Tibial artery (tissue), 4 donors: Measurements from ENCODE around the gene SNX24.

Experiments used
- DNase-seq, 2 donors: peaks; one replicate each; pipeline ENCODE4 v3.0.0-alpha.2; 2019
- H3K27ac ChIP-seq, 2 donors: fragments of 200-600 bp; sonication (generic) in 1 of 2; 1 replicate in 1 of 2; 2 replicates in 1 of 2; pipeline ENCODE4 v1.5.1; 2018 to 2019; ENCODE audit warnings: mild to moderate bottlenecking in 1 of 2
- H3K27me3 ChIP-seq, 2 donors: fragments of 200-600 bp; sonication (generic) in 1 of 2; one replicate each; pipeline versions ENCODE4 v1.5.1 to v1.6.0; 2016 to 2019
- H3K36me3 ChIP-seq, 3 donors: fragments of 200-600 bp; sonication (generic) in 2 of 3; one replicate each; pipeline ENCODE4 v1.5.1; 2016 to 2019; ENCODE audit warnings: mild to moderate bottlenecking in 2 of 3
- H3K4me1 ChIP-seq, 4 donors: fragments of 200-600 bp; sonication (generic) in 2 of 4; 1 replicate in 3 of 4; 2 replicates in 1 of 4; pipeline ENCODE4 v1.5.1; 2016 to 2019
- H3K4me3 ChIP-seq, 2 donors: fragments of 200-600 bp; sonication (generic) in 1 of 2; 1 replicate in 1 of 2; 2 replicates in 1 of 2; pipeline ENCODE4 v1.5.1; 2018 to 2019; ENCODE audit warnings: mild to moderate bottlenecking in 2 of 2
- H3K9me3 ChIP-seq, 3 donors: fragments of 200-600 bp; sonication (generic) in 1 of 3; one replicate each; pipeline ENCODE4 v1.5.1; 2016 to 2019
- CTCF ChIP-seq, 2 experiments: fragments of 200-600 bp in 1 of 2; fragments of 450-650 bp in 1 of 2; IDR thresholded peaks; one replicate each; pipeline ENCODE4 v1.5.1; 2017 to 2019; ENCODE audit warnings: antibody characterized with exemption in 2 of 2, mild to moderate bottlenecking in 1 of 2, moderate library complexity in 1 of 2
- intact Hi-C: fragments of 100-400 bp; cut with DNase I; formaldehyde crosslinking; loops from one replicate; pipeline ENCODE4 v1.15.0; 2023; ENCODE audit warnings: low total_unique reads

Gene SNX24

GRCh38 chr5:122957457-122957856, 112.0 kb downstream of the SNX24 start:
- TF ChIP-seq CTCF (IDR thresholded peaks at IDR 0.05), result no peak
- no peak for DNase-seq
- intact Hi-C loops, result no loop called here
- Histone ChIP-seq H3K4me3 (no peak overlapping the region), H3K27me3 (no peaks in the 10 kb centered on the region), H3K4me1 (no peaks in the 10 kb centered on the region), H3K9me3 (peaks cover 0 to 11% (median 0%) of the 10 kb centered on the region in 3 donors), H3K27ac (no peak overlapping the region), H3K36me3 (peaks cover 0 to 7% (median 7%) of the 10 kb centered on the region in 3 donors)

GRCh38 chr5:122959740-122960445, 114.5 kb downstream of the SNX24 start:
- Histone ChIP-seq H3K4me3 (no peak overlapping the region), H3K36me3 (peaks cover 0 to 7% (median 7%) of the 10 kb centered on the region in 3 donors), H3K27ac (no peak overlapping the region), H3K27me3 (no peaks in the 10 kb centered on the region), H3K9me3 (peaks cover 0 to 11% (median 0%) of the 10 kb centered on the region in 3 donors), H3K4me1 (no peaks in the 10 kb centered on the region)
- intact Hi-C loops, result no loop called here
- DNase-seq, result no peak
- no peak for TF ChIP-seq CTCF (IDR thresholded peaks at IDR 0.05)

GRCh38 chr5:122963305-122963704, 117.9 kb downstream of the SNX24 start:
- Histone ChIP-seq H3K27me3 (no peaks in the 10 kb centered on the region), H3K27ac (no peak overlapping the region), H3K4me1 (no peaks in the 10 kb centered on the region), H3K9me3 (no peaks in the 10 kb centered on the region), H3K4me3 (no peak overlapping the region), H3K36me3 (no peaks in the 10 kb centered on the region)
- TF ChIP-seq CTCF (IDR thresholded peaks at IDR 0.05), result no peak
- DNase-seq, result no peak
- intact Hi-C loops, result no loop called here

- DNase-seq, result no peak
- Histone ChIP-seq H3K27ac (no peak overlapping the region), H3K4me1 (no peaks in the 10 kb centered on the region), H3K9me3 (no peaks in the 10 kb centered on the region), H3K27me3 (no peaks in the 10 kb centered on the region), H3K36me3 (no peaks in the 10 kb centered on the region), H3K4me3 (no peak overlapping the region)
- intact Hi-C loops, result no loop called here
- TF ChIP-seq CTCF (IDR thresholded peaks at IDR 0.05), result no peak
These were observed 119.7 kb downstream of the SNX24 start for GRCh38 chr5:122965111-122965510.

- Histone ChIP-seq H3K4me1 (no peaks in the 10 kb centered on the region), H3K27me3 (no peaks in the 10 kb centered on the region), H3K27ac (no peak overlapping the region), H3K4me3 (no peak overlapping the region), H3K9me3 (no peaks in the 10 kb centered on the region), H3K36me3 (no peaks in the 10 kb centered on the region)
- DNase-seq, result no peak
- TF ChIP-seq CTCF (IDR thresholded peaks at IDR 0.05), result no peak
- intact Hi-C loops, result no loop called here
These were observed 121.7 kb downstream of the SNX24 start for GRCh38 chr5:122967085-122967484.
